Activated naive CD8-positive, alpha-beta T cell (primary cell): Measurements from ENCODE around the gene CTXN3.

ENCODE experiments used
- H3K27ac Mint-ChIP-seq: one replicate; pipeline ENCODE4 v1.8.0; 2021; ENCODE audit warnings: mixed read lengths
- H3K27me3 Mint-ChIP-seq: one replicate; pipeline ENCODE4 v1.8.0; 2021; ENCODE audit warnings: mixed read lengths
- H3K36me3 Mint-ChIP-seq: one replicate; pipeline ENCODE4 v1.8.0; 2021; ENCODE audit warnings: mixed read lengths
- H3K4me1 Mint-ChIP-seq: one replicate; pipeline ENCODE4 v1.8.0; 2021; ENCODE audit warnings: low read depth, mixed read lengths
- H3K4me3 Mint-ChIP-seq: one replicate; pipeline ENCODE4 v1.8.0; 2021; ENCODE audit warnings: mild to moderate bottlenecking, mixed read lengths
- H3K9me3 Mint-ChIP-seq: one replicate; pipeline ENCODE4 v1.8.0; 2021; ENCODE audit warnings: low read depth, mixed read lengths

Gene CTXN3

GRCh38 chr5:127634007-127634406 lies 14.9 kb upstream of the CTXN3 start:
- H3K27me3 Mint-ChIP-seq, result peaks cover 2% of the 10 kb centered on the region
- no peaks in the 10 kb centered on the region for H3K9me3 Mint-ChIP-seq
- no peaks in the 10 kb centered on the region for H3K4me1 Mint-ChIP-seq
- H3K27ac Mint-ChIP-seq, result no peak overlapping the region
- H3K4me3 Mint-ChIP-seq, result no peak overlapping the region
- H3K36me3 Mint-ChIP-seq, result no peaks in the 10 kb centered on the region

- no peak overlapping the region for H3K4me3 Mint-ChIP-seq
- no peaks in the 10 kb centered on the region for H3K36me3 Mint-ChIP-seq
- H3K27me3 Mint-ChIP-seq, result peaks cover 2% of the 10 kb centered on the region
- no peaks in the 10 kb centered on the region for H3K9me3 Mint-ChIP-seq
- no peak overlapping the region for H3K27ac Mint-ChIP-seq
- H3K4me1 Mint-ChIP-seq, result no peaks in the 10 kb centered on the region
These were observed 9.1 kb upstream of the CTXN3 start for GRCh38 chr5:127639828-127640227.

GRCh38 chr5:127642949-127643348 lies 5.9 kb upstream of the CTXN3 start:
- Mint-ChIP-seq H3K27me3 (peaks cover 3% of the 10 kb centered on the region), H3K4me1 (no peaks in the 10 kb centered on the region), H3K4me3 (no peak overlapping the region), H3K36me3 (no peaks in the 10 kb centered on the region), H3K9me3 (no peaks in the 10 kb centered on the region), H3K27ac (no peak overlapping the region)

DNA sequence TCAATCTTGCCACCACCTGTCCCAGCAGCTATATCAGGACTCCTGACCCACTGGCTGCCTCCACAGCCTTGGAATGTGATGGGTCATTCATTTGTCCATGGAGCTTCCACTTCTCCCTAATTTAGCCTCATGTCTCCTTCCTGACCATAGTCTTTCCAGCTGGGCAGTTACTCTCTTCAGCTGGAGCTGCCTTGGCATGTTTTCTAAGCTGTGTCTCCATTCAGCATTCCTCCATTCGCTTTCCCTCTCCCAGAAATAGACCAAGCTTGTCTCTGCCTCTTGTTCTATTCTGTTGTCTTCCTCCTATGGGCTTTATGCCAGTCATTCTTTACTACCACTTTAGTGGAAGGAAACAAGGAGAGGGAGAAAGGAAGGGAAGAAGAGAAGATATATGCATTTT lies 5.3 kb upstream of the CTXN3 start:
- H3K9me3 Mint-ChIP-seq, result no peaks in the 10 kb centered on the region
- H3K27me3 Mint-ChIP-seq, result peaks cover 3% of the 10 kb centered on the region
- no peaks in the 10 kb centered on the region for H3K36me3 Mint-ChIP-seq
- H3K4me3 Mint-ChIP-seq, result no peak overlapping the region
- no peak overlapping the region for H3K27ac Mint-ChIP-seq
- no peaks in the 10 kb centered on the region for H3K4me1 Mint-ChIP-seq

- Mint-ChIP-seq H3K4me3 (no peak overlapping the region), H3K9me3 (no peaks in the 10 kb centered on the region), H3K27ac (no peak overlapping the region), H3K27me3 (peaks cover 3% of the 10 kb centered on the region), H3K36me3 (no peaks in the 10 kb centered on the region), H3K4me1 (no peaks in the 10 kb centered on the region)
These were observed 3.6 kb upstream of the CTXN3 start for GRCh38 chr5:127645300-127645726.

DNA sequence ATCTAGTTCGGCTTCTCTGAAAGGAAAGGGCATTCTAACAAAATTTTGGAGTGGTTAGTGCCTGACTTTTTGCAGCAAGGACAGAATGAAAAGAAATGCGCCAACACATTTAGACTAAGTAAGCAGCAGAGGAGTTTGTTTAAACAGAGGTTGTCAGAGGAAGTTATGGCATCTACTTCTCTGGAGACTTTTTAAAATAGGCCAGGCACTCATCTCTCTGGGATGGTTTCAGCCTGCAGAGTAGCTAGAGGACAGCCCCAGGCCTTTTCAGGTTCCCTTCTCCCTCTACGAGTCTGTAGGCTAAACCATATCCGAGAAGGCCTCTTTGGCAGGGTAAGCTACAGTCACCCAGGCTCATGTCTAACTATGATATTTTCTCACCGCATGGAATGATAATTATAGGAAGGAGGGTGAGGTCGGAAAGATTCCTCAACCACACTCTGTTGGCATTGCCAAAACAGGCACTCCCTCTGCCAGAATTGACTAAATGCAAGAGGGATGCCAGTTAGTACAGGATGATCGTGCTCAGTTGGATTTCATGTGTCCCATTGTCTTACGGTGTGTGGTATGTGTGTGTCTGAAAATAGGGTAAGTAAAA lies 1.4 kb upstream of the CTXN3 start:
- Mint-ChIP-seq H3K9me3 (no peaks in the 10 kb centered on the region), H3K27me3 (peaks cover 3% of the 10 kb centered on the region), H3K27ac (no peak overlapping the region), H3K36me3 (no peaks in the 10 kb centered on the region), H3K4me3 (no peak overlapping the region), H3K4me1 (no peaks in the 10 kb centered on the region)

DNA sequence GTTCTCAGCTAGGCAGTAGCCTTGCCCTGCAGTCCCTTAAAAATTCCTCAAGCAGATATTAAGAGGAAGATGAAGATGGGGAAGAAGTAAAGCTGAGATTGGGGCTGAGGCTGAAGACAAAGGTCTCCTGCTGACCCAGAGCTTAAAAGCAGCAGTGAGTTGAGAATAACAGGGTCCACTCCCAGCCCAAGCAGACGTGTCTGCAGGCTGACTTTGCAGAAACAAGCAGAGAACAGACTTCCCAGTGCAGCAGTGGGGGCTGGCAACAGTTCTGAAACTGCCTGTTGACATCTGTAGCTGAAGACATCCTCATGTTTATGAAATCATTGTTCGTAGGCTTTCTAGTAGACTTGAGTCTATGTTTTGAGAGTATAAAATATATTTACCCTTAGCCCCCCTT lies 1.1 kb downstream of the CTXN3 start:
- Mint-ChIP-seq H3K36me3 (no peaks in the 10 kb centered on the region), H3K4me3 (no peak overlapping the region), H3K4me1 (no peaks in the 10 kb centered on the region), H3K27ac (no peak overlapping the region), H3K9me3 (no peaks in the 10 kb centered on the region), H3K27me3 (peaks cover 5% of the 10 kb centered on the region)

DNA sequence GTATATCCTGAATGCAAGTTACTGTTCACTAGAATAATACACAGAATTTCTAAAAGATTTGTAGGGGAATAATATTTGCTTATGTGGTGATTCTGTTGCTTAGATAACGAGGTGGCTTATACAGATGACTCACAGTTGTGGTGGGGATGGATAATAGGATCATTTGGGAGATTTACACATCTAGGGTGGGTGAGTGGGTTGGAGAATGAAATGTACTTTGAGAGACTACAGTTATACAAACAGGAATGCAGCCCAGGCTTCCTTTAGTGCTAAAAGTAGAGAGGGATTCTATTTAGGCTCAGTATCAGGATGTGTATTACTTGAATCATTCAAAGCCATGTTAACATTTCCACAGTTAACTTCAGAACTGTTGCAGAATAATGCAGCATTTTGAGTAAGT lies 1.8 kb downstream of the CTXN3 start:
- Mint-ChIP-seq H3K27me3 (peaks cover 5% of the 10 kb centered on the region), H3K4me1 (no peaks in the 10 kb centered on the region)

GRCh38 chr5:127652952-127653611 lies 4.2 kb downstream of the CTXN3 start:
- H3K9me3 Mint-ChIP-seq, result no peaks in the 10 kb centered on the region
- no peak overlapping the region for H3K27ac Mint-ChIP-seq
- H3K4me1 Mint-ChIP-seq, result no peaks in the 10 kb centered on the region
- no peak overlapping the region for H3K4me3 Mint-ChIP-seq
- H3K27me3 Mint-ChIP-seq, result peaks cover 2% of the 10 kb centered on the region
- H3K36me3 Mint-ChIP-seq, result no peaks in the 10 kb centered on the region

More for the DNA sequence above, 1.8 kb downstream of the CTXN3 start:
- Mint-ChIP-seq H3K27ac (no peak overlapping the region), H3K36me3 (no peaks in the 10 kb centered on the region), H3K4me3 (no peak overlapping the region), H3K9me3 (no peaks in the 10 kb centered on the region)

DNA sequence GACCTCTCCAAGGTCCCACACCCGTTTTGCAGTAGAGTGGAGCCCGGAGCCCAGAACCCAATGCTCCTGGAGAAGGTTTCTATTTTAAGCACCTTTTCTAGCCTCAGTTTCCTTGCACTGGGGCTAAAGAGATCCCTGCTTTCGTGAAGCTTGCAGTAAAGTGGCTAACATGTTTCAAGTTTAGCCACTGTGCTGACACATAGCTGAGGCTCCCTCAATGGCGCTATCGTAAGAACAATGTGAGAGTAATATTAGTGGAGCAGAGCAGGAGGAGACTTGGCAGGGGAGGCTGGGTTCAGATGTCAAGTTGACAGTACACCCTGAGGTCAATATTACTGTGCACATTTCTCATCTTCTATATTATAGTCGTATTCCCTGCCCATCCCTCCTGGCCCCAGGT lies 7.9 kb downstream of the CTXN3 start:
- no peak overlapping the region for H3K4me3 Mint-ChIP-seq
- no peaks in the 10 kb centered on the region for H3K4me1 Mint-ChIP-seq
- H3K27me3 Mint-ChIP-seq, result peaks cover 2% of the 10 kb centered on the region
- H3K36me3 Mint-ChIP-seq, result no peaks in the 10 kb centered on the region
- no peak overlapping the region for H3K27ac Mint-ChIP-seq
- H3K9me3 Mint-ChIP-seq, result no peaks in the 10 kb centered on the region

GRCh38 chr5:127660047-127660733 lies 11.3 kb downstream of the CTXN3 start:
- no peak overlapping the region for H3K4me3 Mint-ChIP-seq
- H3K4me1 Mint-ChIP-seq, result no peaks in the 10 kb centered on the region
- no peaks in the 10 kb centered on the region for H3K36me3 Mint-ChIP-seq
- no peaks in the 10 kb centered on the region for H3K27me3 Mint-ChIP-seq
- H3K9me3 Mint-ChIP-seq, result no peaks in the 10 kb centered on the region
- no peak overlapping the region for H3K27ac Mint-ChIP-seq

- no peaks in the 10 kb centered on the region for H3K36me3 Mint-ChIP-seq
- H3K9me3 Mint-ChIP-seq, result no peaks in the 10 kb centered on the region
- H3K4me3 Mint-ChIP-seq, result no peak overlapping the region
- no peaks in the 10 kb centered on the region for H3K27me3 Mint-ChIP-seq
- H3K4me1 Mint-ChIP-seq, result no peaks in the 10 kb centered on the region
- no peak overlapping the region for H3K27ac Mint-ChIP-seq
These were observed 15.2 kb downstream of the CTXN3 start for GRCh38 chr5:127664093-127664492.

GRCh38 chr5:127665641-127666040 lies 16.8 kb downstream of the CTXN3 start:
- Mint-ChIP-seq H3K4me1 (no peaks in the 10 kb centered on the region), H3K27ac (no peak overlapping the region), H3K36me3 (no peaks in the 10 kb centered on the region), H3K27me3 (no peaks in the 10 kb centered on the region), H3K9me3 (no peaks in the 10 kb centered on the region), H3K4me3 (no peak overlapping the region)

GRCh38 chr5:127666043-127666716 lies 17.3 kb downstream of the CTXN3 start:
- no peaks in the 10 kb centered on the region for H3K9me3 Mint-ChIP-seq

DNA sequence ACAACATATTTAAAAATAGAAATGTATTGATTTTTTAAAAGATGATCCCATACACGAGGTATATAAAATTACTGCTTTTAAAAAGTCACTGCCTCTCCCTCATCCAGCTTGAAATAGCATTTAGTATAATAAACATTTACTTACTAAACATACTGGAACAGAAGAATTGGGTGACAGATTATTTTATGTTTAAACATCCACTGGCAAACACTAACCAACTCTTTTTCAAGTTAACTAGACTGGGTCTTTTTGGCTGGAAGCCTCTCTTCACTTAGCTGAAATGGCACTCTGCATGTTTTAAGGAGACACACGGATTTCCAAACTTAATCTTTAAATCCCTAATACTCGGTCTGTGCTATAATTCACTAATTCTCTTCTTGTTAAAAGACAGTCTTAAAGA lies 19.0 kb downstream of the CTXN3 start:
- H3K4me1 Mint-ChIP-seq, result no peaks in the 10 kb centered on the region
- no peak overlapping the region for H3K4me3 Mint-ChIP-seq
- no peak overlapping the region for H3K27ac Mint-ChIP-seq
- H3K27me3 Mint-ChIP-seq, result no peaks in the 10 kb centered on the region
- H3K36me3 Mint-ChIP-seq, result no peaks in the 10 kb centered on the region
- no peaks in the 10 kb centered on the region for H3K9me3 Mint-ChIP-seq

More at GRCh38 chr5:127666043-127666716, 17.3 kb downstream of the CTXN3 start:
- Mint-ChIP-seq H3K27ac (no peak overlapping the region), H3K36me3 (no peaks in the 10 kb centered on the region), H3K4me1 (no peaks in the 10 kb centered on the region), H3K27me3 (no peaks in the 10 kb centered on the region), H3K4me3 (no peak overlapping the region)
